HepG2 (cell line): ENCODE data around the gene ADARB2. TPM values are rescaled to one million over a fixed set of nuclear protein-coding genes. Genes with fewer than 3 reads are reported as not detected.

Experiments used
- ATAC-seq: fragments of 200-7000 bp; cut with Tn5 transposase; 3 replicates; pipeline ENCODE4 v1.9.1; 2020; ENCODE audit warnings: mild to moderate bottlenecking, moderate library complexity
- BruUV-seq: library from RNA; stranded (reverse); fragments of 400-500 nt; replicated peaks from 2 replicates; lab custom pipeline; 2021; lab: Mats Ljungman, UMichigan
- CTCF ChIA-PET: fragments of 300-600 bp; formaldehyde crosslinking; extraction: SDS; loops from one replicate; lab custom pipeline; 2021; ENCODE audit warnings: low total read pairs, inconsistent platforms, low intra/inter-chr PET ratio; lab: Yijun Ruan, JAX
- POLR2A ChIA-PET: fragments of 350-600 bp; sonication (Branson Sonifier 250); formaldehyde crosslinking; loops from one replicate; lab custom pipeline; 2020; ENCODE audit warnings: antibody characterized with exemption, inconsistent platforms; lab: Yijun Ruan, JAX
- DNase-seq: peaks from one replicate; pipeline ENCODE4 v3.0.0-alpha.2; 2015; ENCODE audit warnings: low spot score
- FAIRE-seq: peaks from 3 replicates; lab custom pipeline; 2011; peaks lifted over from hg19 to GRCh38; lab: Jason Lieb, UNC
- H2AFZ ChIP-seq: one replicate; pipeline ENCODE4 v1.6.1; 2011; ENCODE audit warnings: low read length, inconsistent platforms
- H3K27ac ChIP-seq: fragments of 300-600 bp; 3 replicates; pipeline ENCODE4 v1.8.0; 2011; ENCODE audit warnings: mixed run types, mild to moderate bottlenecking, mixed read lengths, low read length, inconsistent platforms; ENCODE audit not compliant: insufficient read depth; ENCODE audit errors: extremely low read length
- H3K27me3 ChIP-seq, 2 experiments: fragments of 200-600 bp in 1 of 2; 2 replicates in 1 of 2; 3 replicates in 1 of 2; pipeline versions ENCODE4 v1.6.0 to v1.8.0; 2011; ENCODE audit warnings: low read length in 2 of 2, mild to moderate bottlenecking in 2 of 2, moderate library complexity in 2 of 2, inconsistent platforms in 1 of 2; ENCODE audit not compliant: insufficient read depth in 2 of 2, control insufficient read depth in 1 of 2
- H3K36me3 ChIP-seq, 2 experiments: fragments of 200-600 bp in 1 of 2; replicated peaks in 1 of 2; 2 replicates in 1 of 2; 3 replicates in 1 of 2; pipeline versions ENCODE4 v1.5.1 to v1.8.0; 2011; ENCODE audit warnings: low read length in 2 of 2, inconsistent platforms in 1 of 2; ENCODE audit not compliant: insufficient read depth in 2 of 2, control insufficient read depth in 1 of 2
- H3K4me1 ChIP-seq: 2 replicates; pipeline ENCODE4 v1.5.1; 2012; ENCODE audit warnings: low read length, inconsistent platforms; ENCODE audit not compliant: insufficient read depth
- H3K4me2 ChIP-seq: 2 replicates; pipeline ENCODE4 v1.6.0; 2011; ENCODE audit warnings: low read depth, low read length, inconsistent platforms
- H3K4me3 ChIP-seq, 3 experiments: fragments of 200-600 bp in 1 of 3; sonication (generic), shearing (Covaris generic) in 1 of 3; replicated peaks in 1 of 3; 2 replicates each; pipeline ENCODE4 v1.5.1; 2011 to 2016; ENCODE audit warnings: low read length in 3 of 3, inconsistent platforms in 2 of 3, low read depth in 2 of 3, mild to moderate bottlenecking in 2 of 3, control low read depth in 1 of 3, mixed read lengths in 1 of 3; ENCODE audit not compliant: insufficient read depth in 1 of 3
- H3K79me2 ChIP-seq: one replicate; pipeline ENCODE4 v1.6.1; 2011; ENCODE audit warnings: low read length, inconsistent platforms; ENCODE audit not compliant: insufficient read depth
- H3K9ac ChIP-seq: 2 replicates; pipeline ENCODE4 v1.6.0; 2011; ENCODE audit warnings: mild to moderate bottlenecking, low read depth, low read length, inconsistent platforms; ENCODE audit not compliant: insufficient read depth
- H3K9me3 ChIP-seq: 2 replicates; pipeline ENCODE4 v1.5.1; 2012; ENCODE audit warnings: mild to moderate bottlenecking, low read length
- H4K20me1 ChIP-seq: 2 replicates; pipeline ENCODE4 v1.6.0; 2011; ENCODE audit warnings: inconsistent platforms, mild to moderate bottlenecking, low read length, moderate library complexity; ENCODE audit not compliant: insufficient read depth
- AGO1 ChIP-seq: fragments of 200-400 bp; formaldehyde crosslinking; IDR thresholded peaks from 2 replicates; pipeline ENCODE4 v1.6.1; 2017; ENCODE audit warnings: mild to moderate bottlenecking, low read depth, low read length, moderate library complexity; ENCODE audit not compliant: poor library complexity, severe bottlenecking
- CHD2 ChIP-seq: IDR thresholded peaks from 2 replicates; pipeline ENCODE4 v1.6.1; 2011; ENCODE audit warnings: low read depth, low read length, improper control_type of control experiment
- ETV6 ChIP-seq: sonication (generic); formaldehyde crosslinking; conservative IDR thresholded peaks from 2 replicates; pipeline ENCODE4 v1.4.0; 2020; ENCODE audit warnings: missing genetic modification reagents
- HOXA5 ChIP-seq: sonication (generic); formaldehyde crosslinking; IDR thresholded peaks from 2 replicates; pipeline ENCODE4 v1.4.0; 2020; ENCODE audit warnings: missing genetic modification reagents
- NFE2L1 ChIP-seq: sonication (generic); formaldehyde crosslinking; IDR thresholded peaks from 2 replicates; pipeline ENCODE4 v1.4.0; 2020; ENCODE audit warnings: missing genetic modification reagents, mild to moderate bottlenecking, borderline replicate concordance
- PAX8 ChIP-seq: sonication (generic); formaldehyde crosslinking; IDR thresholded peaks from 2 replicates; pipeline ENCODE4 v1.8.0; 2022; ENCODE audit warnings: mild to moderate bottlenecking, missing genetic modification reagents, borderline replicate concordance
- ZNF235 ChIP-seq: sonication (generic); formaldehyde crosslinking; IDR thresholded peaks from 2 replicates; pipeline ENCODE4 v1.8.1; 2023; ENCODE audit warnings: mild to moderate bottlenecking, missing genetic modification reagents, borderline replicate concordance
- ZNF256 ChIP-seq: sonication (generic); formaldehyde crosslinking; conservative IDR thresholded peaks from 2 replicates; pipeline ENCODE4 v1.4.0; 2020; ENCODE audit warnings: missing genetic modification reagents
- ZNF446 ChIP-seq: sonication (generic); formaldehyde crosslinking; IDR thresholded peaks from 2 replicates; pipeline ENCODE4 v1.5.0; 2020; ENCODE audit warnings: mild to moderate bottlenecking, missing genetic modification reagents
- ZNF460 ChIP-seq: sonication (generic); formaldehyde crosslinking; IDR thresholded peaks from 2 replicates; pipeline ENCODE4 v1.5.1; 2020; ENCODE audit warnings: missing genetic modification reagents, mild to moderate bottlenecking, borderline replicate concordance
- ZNF549 ChIP-seq: sonication (generic); formaldehyde crosslinking; IDR thresholded peaks from 2 replicates; pipeline ENCODE4 v1.5.0; 2020; ENCODE audit warnings: missing genetic modification reagents
- ZNF615 ChIP-seq: sonication (generic); formaldehyde crosslinking; IDR thresholded peaks from 2 replicates; pipeline ENCODE4 v1.5.0; 2020; ENCODE audit warnings: mild to moderate bottlenecking, missing genetic modification reagents, borderline replicate concordance
- WGBS: methylation state at CpG from one replicate; pipeline ENCODE4 v1.1.6; 2017; ENCODE audit warnings: low lambda C conversion rate; 5-methylcytosine and 5-hydroxymethylcytosine counted together
- in situ Hi-C: cut with HindIII; loops from 2 replicates; pipeline ENCODE4 v1.10.0; 2017; ENCODE audit warnings: low pct_unique_long_range_greater_than_20kb; ENCODE audit not compliant: extremely low pct_ligation_motif_present
- intact Hi-C: fragments of 100-400 bp; cut with micrococcal nuclease; formaldehyde crosslinking; loops from one replicate; pipeline ENCODE4 v1.10.0; 2022; ENCODE audit not compliant: unreplicated experiment
- polyA plus RNA-seq, 8 experiments: library from polyadenylated mRNA; depleted of rRNA in 3 of 8; stranded (reverse) in 7 of 8; unstranded in 1 of 8; fragments of >200 nt; fragmentation: Illumina TruSeq in 4 of 8; extraction: Trizol in 4 of 8; gene quantifications; 2 replicates each; pipeline versions ENCODE4 v1.2.1 to v1.2.3, GENCODE V29; 2011 to 2016; ENCODE audit warnings: low read depth in 4 of 8, missing spikeins in 1 of 8, mixed read lengths in 1 of 8; ENCODE audit not compliant: insufficient read depth in 1 of 8
- total RNA-seq, 5 experiments: library from RNA; depleted of rRNA; stranded (reverse); fragments of >200 nt; fragmentation: Illumina TruSeq; extraction: Trizol; gene quantifications; 2 replicates each; pipeline ENCODE4 v1.2.3, GENCODE V29; 2016; ENCODE audit warnings: low read depth in 1 of 5
- TF ChIP-seq, protein P1 (sequence below): sonication (generic); formaldehyde crosslinking; conservative IDR thresholded peaks from 2 replicates; pipeline ENCODE4 v1.4.0; 2020; ENCODE audit warnings: mild to moderate bottlenecking, missing genetic modification reagents, moderate library complexity
- TF ChIP-seq, protein P2 (sequence below): sonication (generic); IDR thresholded peaks from 2 replicates; pipeline ENCODE4 v1.6.1; 2016; ENCODE audit warnings: low read depth, borderline replicate concordance
- TF ChIP-seq, protein P3 (sequence below): sonication (generic); formaldehyde crosslinking; IDR thresholded peaks from 2 replicates; pipeline ENCODE4 v1.4.0; 2020; ENCODE audit warnings: missing genetic modification reagents, borderline replicate concordance

The ADARB2 gene
- total and polyA plus RNA-seq, 2 of the 13 experiments (the other 11 are each of a cell fraction or from before 2014, with no cell fraction given) = not detected

DNA sequence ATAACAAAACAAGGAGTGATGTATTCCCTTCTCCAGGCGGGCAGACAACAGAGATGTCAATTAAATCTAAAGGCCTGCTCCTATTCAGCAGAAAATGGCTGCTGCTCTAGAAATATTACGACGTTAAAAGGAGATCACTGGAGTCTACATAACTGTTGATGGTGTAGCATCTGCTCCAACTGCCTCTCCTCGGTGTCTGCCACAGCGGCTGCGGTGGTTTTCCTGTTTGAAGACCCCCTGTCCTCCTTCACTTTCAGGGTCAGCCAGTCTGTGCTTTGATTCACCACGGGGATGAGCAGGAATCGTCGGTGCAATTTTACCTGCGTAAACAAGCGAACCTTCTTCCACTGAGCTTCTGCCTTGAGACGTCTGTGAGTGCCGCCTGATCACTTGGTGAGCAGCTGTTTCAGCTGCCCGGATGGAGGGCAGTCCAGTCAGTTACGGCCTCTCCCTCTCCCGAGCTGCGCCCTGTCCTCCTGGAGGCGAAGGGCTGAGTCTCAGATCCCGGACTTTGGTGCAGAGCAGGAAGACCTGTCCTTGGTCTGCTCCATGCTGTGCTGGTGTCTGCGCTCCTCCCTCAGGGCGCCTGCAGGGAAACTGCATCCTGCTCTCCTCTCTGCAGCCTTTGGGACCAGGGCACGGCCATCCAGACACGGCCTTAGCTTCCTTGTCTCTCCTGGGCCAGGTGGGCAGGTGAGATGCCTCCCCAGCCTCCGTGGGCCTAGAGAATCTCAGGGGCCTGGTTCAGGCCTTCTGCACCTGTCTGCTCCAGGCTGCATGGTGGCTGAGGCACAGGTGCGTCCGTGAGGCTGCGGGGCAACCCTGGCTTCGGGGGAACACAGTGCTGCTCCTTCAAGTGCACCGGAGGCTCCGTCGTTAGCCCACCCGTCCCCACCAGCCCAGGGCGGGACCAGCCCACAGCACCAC, 326.6 kb downstream of the ADARB2 start:
- H3K4me2 ChIP-seq = no peak overlapping the region
- peaks cover 8 to 69% of the 10 kb centered on the region in 2 experiments; a peak in 4 of 5 replicates for H3K27me3 ChIP-seq
- H3K27ac ChIP-seq = no peak overlapping the region
- ATAC-seq = no peak
- no peak for FAIRE-seq
- CTCF ChIA-PET = no interaction called here
- POLR2A ChIA-PET = no interaction called here
- H3K4me1 ChIP-seq = no peaks in the 10 kb centered on the region
- DNase-seq = no peak
- no peaks in the 10 kb centered on the region for H3K36me3 ChIP-seq
- 0 out of 2 replicates have a peak, but pooled peaks cover 4% of the 10 kb centered on the region for H4K20me1 ChIP-seq
- in situ Hi-C loops = no loop called here
- no peak overlapping the region for H2AFZ ChIP-seq
- no peaks in the 10 kb centered on the region for H3K79me2 ChIP-seq
- no peak overlapping the region for H3K4me3 ChIP-seq
- no TSS peak for BruUV-seq
- intact Hi-C loops = no loop called here
- WGBS = 24% methylated on average over 18 of the region's 33 CpGs
- no peaks in the 10 kb centered on the region for H3K9me3 ChIP-seq
- H3K9ac ChIP-seq = no peak overlapping the region
- TF ChIP-seq ZNF446 (CRISPR knock-in tag) = no peak
- TF ChIP-seq, protein P1, sequence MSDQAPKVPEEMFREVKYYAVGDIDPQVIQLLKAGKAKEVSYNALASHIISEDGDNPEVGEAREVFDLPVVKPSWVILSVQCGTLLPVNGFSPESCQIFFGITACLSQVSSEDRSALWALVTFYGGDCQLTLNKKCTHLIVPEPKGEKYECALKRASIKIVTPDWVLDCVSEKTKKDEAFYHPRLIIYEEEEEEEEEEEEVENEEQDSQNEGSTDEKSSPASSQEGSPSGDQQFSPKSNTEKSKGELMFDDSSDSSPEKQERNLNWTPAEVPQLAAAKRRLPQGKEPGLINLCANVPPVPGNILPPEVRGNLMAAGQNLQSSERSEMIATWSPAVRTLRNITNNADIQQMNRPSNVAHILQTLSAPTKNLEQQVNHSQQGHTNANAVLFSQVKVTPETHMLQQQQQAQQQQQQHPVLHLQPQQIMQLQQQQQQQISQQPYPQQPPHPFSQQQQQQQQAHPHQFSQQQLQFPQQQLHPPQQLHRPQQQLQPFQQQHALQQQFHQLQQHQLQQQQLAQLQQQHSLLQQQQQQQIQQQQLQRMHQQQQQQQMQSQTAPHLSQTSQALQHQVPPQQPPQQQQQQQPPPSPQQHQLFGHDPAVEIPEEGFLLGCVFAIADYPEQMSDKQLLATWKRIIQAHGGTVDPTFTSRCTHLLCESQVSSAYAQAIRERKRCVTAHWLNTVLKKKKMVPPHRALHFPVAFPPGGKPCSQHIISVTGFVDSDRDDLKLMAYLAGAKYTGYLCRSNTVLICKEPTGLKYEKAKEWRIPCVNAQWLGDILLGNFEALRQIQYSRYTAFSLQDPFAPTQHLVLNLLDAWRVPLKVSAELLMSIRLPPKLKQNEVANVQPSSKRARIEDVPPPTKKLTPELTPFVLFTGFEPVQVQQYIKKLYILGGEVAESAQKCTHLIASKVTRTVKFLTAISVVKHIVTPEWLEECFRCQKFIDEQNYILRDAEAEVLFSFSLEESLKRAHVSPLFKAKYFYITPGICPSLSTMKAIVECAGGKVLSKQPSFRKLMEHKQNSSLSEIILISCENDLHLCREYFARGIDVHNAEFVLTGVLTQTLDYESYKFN (CRISPR knock-in tag) = no peak
- no peak for TF ChIP-seq ZNF256 (CRISPR knock-in tag)
- no peak for TF ChIP-seq CHD2
- no peak for TF ChIP-seq PAX8
- TF ChIP-seq ETV6 (CRISPR knock-in tag) = no peak
- no peak for TF ChIP-seq ZNF549 (CRISPR knock-in tag)
- no peak for TF ChIP-seq ZNF460 (CRISPR knock-in tag)
- no peak for TF ChIP-seq HOXA5 (CRISPR knock-in tag)
- no peak for TF ChIP-seq NFE2L1 (CRISPR knock-in tag)
- no peak for TF ChIP-seq ZNF615 (CRISPR knock-in tag)
- TF ChIP-seq AGO1 = no peak
- TF ChIP-seq ZNF235 (CRISPR knock-in tag) = no peak
- TF ChIP-seq, protein P2, sequence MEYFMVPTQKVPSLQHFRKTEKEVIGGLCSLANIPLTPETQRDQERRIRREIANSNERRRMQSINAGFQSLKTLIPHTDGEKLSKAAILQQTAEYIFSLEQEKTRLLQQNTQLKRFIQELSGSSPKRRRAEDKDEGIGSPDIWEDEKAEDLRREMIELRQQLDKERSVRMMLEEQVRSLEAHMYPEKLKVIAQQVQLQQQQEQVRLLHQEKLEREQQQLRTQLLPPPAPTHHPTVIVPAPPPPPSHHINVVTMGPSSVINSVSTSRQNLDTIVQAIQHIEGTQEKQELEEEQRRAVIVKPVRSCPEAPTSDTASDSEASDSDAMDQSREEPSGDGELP = no peak
- TF ChIP-seq, protein P3, sequence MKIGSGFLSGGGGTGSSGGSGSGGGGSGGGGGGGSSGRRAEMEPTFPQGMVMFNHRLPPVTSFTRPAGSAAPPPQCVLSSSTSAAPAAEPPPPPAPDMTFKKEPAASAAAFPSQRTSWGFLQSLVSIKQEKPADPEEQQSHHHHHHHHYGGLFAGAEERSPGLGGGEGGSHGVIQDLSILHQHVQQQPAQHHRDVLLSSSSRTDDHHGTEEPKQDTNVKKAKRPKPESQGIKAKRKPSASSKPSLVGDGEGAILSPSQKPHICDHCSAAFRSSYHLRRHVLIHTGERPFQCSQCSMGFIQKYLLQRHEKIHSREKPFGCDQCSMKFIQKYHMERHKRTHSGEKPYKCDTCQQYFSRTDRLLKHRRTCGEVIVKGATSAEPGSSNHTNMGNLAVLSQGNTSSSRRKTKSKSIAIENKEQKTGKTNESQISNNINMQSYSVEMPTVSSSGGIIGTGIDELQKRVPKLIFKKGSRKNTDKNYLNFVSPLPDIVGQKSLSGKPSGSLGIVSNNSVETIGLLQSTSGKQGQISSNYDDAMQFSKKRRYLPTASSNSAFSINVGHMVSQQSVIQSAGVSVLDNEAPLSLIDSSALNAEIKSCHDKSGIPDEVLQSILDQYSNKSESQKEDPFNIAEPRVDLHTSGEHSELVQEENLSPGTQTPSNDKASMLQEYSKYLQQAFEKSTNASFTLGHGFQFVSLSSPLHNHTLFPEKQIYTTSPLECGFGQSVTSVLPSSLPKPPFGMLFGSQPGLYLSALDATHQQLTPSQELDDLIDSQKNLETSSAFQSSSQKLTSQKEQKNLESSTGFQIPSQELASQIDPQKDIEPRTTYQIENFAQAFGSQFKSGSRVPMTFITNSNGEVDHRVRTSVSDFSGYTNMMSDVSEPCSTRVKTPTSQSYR = no peak
